Activated CD4-positive, alpha-beta T cell treated with anti-CD3 and anti-CD28 coated beads, Interleukin-2, amount 50 U/mL, for 4 hours (primary cell): Measurements from ENCODE around the gene RELN.

Experiments used
- DNase-seq, 2 experiments: peaks; one replicate each; pipeline ENCODE4 v3.0.0-alpha.2; 2020

Gene RELN

DNA sequence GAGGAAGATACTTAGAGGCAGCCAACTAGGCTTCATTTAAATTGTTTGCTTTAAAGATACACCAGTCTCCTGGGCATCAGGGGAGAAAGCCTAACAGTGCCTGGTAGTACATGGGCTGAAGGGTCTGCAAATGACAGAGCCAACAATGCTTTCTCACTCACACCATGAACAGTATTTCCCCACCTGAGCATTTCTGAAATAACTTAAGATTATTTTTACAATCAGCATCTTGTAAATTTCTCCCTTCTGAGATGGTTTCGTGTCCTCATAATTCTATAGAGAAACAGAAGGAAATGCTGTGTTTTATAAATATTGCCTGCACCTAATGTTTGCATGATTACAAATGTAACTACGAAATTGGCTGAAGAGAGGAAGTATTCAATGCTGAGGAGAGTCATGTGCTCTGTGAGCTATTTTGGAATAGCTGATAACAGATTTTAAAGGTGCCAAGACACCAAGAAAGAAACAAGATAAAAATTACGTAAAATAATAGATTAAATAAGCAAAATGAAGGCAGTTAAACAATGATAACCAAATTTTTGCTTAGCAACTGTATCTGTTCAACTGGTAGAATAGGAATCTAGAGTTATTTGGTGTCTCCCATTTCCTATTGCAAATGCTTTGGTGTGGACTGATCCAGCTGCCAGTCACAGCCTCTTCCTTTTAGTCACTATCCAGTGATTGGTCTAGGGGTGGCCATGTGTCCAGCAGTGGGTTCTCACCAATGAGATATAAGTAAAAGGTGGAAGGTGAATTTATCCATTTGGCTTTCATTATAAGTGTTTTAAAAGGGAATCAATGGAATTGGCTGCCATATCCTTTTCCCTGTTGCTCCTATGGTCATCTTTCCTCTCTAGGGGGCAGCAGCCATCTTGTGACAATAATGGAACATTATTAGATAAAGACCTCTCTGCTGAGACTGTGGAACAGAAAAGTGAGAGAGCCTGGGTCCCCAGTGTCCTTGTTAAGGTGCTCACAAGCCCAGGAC is 375.5 kb downstream of the RELN start:
- DNase-seq = no peak

DNA sequence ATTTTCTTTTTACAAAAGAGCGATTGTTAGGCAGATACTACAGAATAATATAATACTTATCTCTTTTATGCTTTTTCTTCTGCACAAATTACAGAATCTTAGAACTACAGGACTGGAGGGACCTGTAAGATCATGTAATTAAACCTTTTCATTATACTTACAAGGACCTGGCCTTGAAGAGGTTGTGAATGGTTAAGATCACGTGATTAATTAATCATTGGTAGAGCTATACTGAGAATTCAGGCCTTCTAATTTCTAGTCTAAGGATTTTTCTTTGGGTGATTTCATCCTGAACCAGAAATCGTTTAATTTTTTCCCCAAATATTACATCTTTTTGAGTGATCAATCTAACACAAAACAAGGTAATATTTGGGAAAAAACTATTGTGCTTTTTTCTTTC is 379.7 kb downstream of the RELN start:
- DNase-seq = no peak

DNA sequence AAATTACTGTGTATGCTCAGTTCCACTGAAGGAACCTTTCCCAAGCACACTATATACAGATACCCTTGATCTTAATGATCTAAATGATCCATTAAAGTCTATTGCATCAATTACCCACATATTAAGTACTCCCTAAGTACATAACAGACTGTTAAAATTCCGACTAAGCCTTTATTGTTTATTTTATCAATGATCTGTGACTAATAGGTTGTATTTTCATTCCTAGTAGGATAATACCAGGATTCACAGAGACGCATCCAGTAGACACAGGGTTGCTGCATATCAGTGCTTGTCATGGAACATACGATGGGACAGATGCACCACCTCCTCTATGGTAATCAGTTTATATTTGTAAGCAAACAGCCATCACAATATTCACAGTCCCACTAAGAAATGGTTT is 383.8 kb downstream of the RELN start:
- DNase-seq = no peak

DNA sequence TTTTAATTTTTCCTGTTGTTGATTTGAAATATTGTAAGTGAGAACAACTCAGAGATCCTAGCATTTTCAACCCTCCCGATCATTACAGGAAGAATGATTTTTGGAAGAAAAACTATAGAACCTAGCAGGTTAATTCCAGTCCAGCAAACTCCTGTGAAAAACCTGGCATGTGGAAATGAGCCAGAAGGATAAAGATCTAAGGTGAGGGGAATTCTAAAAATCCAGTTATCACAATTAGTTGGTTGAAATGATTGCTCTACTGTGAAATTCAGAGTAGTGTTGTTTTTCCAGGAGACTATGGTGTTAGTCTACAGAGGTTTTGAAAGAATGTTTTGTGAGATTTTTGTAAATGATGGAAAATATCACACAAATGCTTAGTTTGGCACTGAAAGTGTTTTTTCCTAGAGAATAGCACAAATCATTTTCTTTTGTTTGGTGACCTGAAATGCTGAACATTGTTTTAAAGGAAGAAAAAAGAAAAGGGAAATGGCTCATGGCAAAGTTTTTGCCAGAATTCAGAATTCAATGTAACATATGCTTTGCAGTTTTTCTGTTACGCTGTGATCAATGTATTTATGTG is 391.0 kb downstream of the RELN start:
- DNase-seq = no peak

DNA sequence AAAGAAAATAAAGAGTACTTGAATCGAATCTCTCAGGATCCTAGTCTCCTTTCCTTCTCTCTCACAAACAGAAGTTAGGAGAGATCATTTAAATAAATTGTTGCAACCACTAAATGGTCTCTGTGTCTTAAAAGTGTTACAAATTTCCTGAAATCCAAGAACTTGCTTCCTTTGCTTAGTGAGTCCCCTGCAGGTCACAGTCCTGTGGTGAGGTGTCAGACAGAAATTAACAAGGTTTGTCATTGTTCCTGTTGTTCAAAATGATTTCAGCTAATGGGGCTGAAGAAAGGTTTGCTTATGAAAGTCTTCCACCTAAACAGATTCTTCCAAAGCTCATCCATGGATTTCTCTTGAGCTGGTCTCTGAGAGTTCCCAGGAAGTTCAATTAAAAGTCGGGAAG is 391.9 kb downstream of the RELN start:
- DNase-seq = no peak

DNA sequence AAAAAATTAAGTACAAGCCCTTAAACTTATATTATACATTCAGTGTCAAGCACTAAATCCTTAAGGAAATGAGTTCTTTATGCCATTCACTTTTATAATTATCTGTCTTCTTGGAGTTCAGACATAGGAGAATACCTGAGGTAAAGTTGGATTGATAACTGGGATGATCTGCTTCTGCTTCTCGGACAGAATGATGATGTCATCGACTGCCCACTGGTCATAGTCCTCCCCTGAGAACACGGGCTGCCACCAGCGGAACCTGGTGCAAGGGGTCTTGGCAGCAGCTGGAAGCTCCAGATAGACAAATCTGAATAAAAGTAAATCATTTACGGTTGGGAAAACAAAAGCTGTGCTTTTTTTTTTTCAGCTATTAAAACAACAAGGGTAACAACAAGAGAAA is 395.3 kb downstream of the RELN start:
- no peak for DNase-seq

DNA sequence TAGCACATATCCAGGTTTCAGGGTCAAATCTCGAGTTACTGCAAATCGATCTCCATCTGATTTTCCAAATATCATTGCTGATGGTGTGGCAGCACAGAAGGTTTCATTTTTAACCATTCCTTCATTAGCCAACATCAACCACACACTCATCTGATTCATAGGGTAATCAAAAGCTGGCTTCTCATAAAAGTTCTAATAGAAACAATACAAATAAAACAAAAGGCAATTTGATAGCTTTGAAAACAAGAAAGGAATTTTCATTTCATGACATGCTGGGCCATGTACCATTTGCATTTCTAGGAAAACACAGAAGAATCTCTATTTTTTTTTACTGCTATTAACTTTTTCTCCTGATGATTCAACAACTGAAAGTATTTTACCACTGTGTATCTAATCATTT is 395.8 kb downstream of the RELN start:
- DNase-seq = no peak

DNA sequence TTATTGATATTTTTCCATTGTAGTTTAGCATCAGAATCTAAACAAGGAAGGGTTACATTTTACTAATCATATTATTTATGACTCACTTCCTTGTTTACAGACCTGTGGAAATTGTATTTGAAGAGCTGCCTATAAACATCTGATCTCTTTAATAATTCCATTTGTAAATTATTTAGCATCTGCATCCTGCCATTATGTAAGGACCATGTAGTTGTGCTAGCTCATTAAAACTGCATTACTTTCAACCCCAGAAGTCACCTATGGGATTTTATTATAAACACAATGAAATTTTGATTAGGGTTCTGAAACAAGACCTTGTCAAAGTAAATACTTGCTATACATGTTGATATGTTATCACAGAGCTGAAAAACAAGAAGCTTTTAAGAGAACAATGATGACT is 396.6 kb downstream of the RELN start:
- DNase-seq = no peak

DNA sequence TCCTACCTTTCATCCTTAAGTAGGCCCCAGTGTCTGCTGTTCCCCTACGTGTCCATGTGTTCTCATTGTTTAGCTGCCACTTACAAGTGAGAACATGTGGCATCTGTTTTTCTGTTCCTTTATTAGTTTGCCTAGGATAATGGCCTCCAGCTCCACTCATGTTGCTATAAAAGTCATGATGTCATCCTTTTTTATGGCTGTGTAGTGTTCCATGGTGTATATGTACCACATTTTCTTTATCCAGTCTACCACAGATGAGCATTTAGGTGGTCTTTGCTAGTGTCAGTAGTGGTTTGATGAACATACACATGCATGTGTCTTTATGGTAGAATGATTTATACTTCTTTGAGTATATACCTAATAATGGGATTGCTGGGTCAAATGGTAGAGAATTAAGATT is 397.3 kb downstream of the RELN start:
- DNase-seq = no peak

DNA sequence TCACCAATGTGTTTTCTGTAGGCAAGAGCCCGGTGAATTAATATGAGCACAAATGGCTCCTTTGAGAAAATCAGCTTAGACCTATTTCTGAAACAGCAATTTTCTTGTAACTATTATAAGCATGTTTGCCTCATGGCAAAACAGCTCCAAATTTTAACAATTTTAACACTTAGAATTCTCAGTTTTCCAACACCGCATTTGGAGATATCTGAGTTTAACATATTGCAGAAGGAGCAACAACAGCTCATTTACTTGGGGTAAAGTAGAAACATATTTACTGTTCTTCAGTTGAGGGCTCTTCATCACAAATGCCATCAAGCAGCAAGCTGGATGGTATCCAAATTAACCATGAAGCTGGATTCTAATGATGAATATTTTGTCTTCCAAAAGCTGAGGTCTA is 409.4 kb downstream of the RELN start:
- DNase-seq = no peak

DNA sequence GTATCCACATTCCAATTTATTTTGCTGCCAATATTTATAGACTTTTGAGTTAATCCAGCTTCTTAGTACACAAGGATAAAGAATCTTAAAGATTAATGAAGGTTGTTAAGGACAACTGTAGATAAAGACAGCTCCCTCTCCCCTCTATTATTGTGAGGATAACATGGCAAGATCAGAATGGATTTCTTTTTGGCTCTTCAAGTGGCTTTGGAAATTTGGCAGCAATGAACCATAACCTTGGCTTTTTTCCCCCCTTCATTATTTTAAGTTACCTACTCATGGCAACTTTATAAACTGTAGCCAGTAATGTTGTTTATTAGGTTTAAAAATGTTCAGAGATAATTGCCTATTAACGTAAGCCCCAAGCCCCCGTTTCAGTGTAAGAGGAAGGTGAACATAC is 412.4 kb downstream of the RELN start:
- no peak for DNase-seq

DNA sequence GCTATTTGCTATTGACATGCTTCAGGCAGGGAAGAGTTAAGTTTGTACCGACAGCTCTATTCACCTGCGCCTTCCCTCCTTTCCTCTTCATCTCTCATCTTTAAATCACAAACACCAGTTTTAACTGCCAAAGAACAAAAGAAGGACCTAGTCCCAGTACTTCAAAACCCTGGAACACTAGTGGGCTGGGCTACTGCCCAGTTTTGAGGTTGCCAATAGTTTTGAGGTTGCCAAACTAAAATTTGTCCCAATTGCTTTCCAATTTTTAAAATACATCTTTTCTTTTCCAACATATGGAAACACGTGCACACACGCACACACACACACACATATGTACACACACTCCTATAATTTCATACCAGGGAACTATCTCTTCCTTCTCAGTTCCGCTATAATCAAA is 412.8 kb downstream of the RELN start:
- DNase-seq = no peak

DNA sequence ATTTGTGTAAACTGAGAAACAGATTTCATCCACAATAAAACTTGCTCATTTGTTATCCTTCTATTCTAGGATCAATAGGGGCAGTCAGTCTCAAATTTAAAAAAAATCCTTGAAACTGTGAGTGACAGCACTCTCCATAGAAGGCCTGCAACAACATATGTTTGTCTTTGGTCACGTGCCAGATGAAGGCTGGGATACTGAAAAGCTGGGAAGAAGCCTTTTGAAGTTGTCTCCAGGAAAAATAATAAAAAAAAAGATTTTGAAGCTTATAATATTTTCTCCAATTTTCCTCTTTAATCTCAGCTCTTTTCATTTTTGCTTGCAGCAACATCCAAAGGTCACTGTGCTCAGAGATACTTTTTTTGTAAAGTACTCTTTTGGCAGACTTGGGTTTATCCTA is 414.9 kb downstream of the RELN start:
- no peak for DNase-seq

DNA sequence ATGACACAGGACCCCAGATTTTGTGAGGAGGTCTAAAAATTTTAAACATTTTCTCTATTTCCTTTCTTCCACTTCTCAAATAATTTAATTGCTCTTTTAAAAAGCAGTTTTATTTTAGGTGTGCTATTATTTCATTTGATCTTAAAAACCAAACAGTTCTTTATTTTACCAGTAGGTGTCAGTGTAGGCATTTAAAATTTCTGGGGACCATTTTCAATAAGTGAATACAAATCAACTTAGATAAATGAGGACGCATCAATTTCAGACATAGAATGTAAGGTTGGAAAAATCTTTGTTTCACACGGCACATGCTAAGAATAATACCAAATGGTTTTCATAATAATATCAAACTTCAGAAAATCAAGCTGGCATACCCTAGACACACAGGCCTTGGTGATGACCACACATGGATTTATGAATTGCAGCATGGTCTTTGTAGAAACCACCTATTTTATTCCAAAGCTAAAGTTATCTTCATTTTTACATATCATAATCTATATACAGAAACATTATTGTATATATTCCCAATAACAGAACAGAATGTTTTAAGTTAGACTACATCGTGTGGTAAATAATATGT is 415.9 kb downstream of the RELN start:
- no peak for DNase-seq

DNA sequence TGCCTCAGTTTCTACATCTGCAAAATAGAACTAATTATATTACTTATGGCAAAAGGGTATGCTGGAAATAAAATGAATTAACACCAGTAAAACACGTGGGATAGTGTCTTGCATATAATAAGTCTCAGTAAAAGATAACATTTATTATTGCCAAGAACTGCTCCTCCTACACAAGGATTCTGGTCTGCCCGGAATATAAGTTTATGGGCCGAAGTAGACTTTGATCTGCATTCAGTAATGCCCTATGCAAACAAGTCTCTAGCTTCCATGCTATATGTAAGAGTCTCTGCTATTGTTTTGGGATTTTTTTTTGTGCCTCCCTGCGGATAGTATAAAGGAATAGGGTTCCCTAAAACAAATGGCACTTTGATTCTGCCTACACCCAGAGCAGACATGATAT is 417.9 kb downstream of the RELN start:
- DNase-seq = no peak

DNA sequence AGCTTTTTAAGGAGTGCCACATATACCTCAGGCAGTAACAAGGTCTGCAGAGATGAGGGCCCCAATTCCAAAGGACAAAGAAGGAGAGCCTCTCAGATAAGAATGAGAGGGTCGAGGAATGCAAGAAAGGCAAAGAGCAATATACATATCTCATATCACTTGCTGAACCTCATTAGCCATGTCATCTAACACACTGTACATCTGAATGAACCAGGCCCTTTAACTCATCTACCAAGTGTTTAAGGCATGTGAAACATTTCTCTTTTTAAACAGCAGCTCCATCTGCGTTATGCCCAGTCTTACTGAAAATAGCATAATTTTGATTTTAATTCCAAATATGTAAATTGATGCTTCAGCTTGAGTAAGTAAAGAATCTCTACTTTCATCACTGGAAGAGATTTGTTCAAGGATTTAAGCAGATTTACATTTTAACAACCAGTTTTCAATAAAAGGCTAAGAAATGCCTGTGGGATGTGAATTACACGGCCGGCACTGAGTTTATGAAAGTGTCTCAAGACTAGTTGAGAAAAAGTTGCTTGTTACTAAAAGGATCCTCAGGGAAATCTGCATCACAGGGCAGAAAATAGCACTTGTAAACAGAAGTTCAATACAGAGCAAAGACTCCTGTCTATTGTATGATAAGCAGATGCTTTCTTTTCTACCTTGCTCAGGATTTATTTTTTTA is 419.7 kb downstream of the RELN start:
- no peak for DNase-seq

DNA sequence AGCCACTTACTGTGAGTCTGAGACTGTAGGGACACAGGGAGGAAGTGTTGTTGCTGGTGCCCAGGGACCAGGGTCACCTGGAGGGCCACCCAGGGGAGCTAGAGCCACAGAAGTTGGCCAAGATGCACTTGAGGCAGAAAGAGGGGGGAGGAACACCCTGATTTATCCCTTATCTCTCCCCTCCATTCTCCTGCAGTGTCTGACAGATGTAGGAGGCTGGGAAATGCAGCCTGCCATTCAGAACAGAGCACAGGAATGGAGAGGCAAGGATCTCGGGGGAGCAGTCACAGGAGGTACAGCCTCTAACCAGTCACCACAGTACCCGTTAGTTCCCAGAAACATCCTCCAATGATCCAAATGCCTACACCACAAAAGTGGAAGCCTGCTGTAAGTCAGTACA is 425.0 kb downstream of the RELN start:
- no peak for DNase-seq

DNA sequence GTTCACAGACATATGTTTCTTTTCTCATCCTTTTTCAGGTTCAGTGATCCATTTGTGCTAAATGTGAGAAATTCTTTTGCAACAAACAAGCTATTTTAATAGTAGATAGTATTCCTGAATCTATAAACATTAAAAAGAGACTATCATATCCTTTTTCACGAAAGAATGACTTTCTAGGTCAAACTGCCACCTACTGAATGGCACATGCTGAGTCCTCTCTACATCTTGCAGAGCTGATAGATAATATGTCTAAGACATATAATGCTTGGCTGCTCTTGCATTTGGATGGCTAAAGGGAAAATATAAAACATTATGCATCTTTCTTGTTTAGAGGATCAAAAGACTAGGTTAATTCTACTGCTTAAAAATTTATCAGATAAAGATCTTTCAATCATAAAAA is 429.3 kb downstream of the RELN start:
- DNase-seq = no peak

DNA sequence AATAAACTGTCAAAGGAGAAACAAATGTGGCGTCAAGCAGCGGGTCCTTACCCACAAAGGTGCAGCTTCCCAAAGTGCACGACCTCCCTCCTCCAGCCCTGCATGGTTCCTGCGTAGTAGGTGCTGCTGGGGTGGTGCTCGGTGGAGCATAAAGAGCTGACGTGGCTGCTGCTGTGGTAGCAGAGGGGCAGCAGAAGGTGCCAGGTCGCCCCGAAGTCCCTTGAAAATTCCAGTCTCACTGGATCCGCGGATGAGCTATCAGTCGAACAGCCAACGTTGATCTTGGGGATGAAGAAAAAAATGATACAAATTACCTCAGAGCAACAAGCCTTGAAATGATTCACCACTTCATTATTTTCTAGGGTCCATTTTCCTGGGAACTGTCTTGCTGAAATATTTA is 438.4 kb downstream of the RELN start:
- DNase-seq = no peak

DNA sequence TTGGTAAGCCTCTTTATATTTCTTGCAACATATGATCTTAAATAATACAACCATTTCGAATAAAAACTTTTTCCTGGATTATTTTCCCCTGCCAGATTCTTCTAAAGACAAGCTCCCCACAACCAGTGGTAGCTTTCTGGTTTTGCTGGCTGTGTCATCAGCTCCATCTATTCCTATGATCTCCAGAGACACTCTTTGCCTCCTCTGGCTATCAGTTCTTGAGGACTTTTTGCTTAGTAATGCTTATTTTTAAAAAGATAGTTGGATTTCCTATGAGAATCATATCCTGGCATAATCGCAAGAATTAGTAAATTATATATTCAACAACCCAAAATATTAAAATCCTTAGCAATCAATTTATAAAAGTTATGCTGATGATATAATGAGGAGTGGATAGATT is 439.7 kb downstream of the RELN start:
- DNase-seq = no peak

DNA sequence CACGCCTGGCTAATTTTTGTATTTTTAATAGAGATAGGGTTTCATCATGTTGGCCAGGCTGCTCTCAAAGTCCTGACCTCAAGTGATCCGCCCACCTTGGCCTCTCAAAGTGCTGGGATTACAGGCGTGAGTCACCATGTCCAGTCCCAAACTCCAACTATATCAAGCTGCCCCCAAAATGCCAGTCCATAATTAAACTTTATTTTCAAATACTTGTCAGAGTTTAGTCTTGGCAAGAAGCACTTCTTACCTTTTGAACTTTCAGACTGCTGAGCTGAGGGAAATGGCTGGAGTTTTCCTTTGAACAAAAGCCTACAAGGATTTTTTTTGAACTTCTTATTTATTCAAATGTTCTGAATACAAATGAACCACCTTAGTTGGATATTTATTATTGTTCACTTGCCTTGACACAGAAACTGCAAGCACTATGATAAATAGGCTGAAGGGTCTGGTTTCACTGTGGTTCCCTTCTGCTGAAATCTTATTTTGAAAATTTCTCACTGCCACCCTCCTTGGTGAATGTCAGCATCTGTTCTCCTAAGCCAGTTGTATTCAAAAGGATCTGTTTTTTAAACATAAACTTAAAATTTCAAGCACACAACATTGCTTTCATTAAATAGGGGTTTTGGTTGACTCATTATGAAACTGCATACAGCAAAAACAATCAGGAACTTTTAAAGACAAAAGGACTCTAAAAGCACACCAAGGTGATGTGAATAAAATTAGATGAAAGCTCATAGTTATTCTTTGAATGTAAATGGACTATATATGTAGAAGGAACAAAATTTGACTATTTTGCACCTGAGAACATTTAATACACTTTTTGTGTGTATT is 441.8 kb downstream of the RELN start:
- DNase-seq = no peak

DNA sequence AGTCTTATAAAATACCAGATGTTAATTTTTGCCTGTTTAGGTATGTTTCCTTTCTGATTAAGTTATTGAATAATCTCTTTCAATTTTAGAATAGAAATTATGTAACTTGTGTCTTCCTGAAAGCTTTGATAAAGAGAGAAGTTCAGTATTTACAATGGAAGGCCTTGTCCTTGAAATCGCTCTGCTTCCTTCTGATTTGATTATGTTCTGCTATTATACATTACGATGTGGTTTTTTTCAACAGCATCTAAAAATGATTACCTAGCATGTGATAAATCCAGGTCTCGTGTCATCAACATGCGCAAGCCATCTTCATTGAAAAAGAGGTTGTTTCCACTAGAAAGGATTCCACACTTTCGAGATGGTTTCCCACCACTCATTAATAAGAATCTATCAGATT is 447.0 kb downstream of the RELN start:
- no peak for DNase-seq

DNA sequence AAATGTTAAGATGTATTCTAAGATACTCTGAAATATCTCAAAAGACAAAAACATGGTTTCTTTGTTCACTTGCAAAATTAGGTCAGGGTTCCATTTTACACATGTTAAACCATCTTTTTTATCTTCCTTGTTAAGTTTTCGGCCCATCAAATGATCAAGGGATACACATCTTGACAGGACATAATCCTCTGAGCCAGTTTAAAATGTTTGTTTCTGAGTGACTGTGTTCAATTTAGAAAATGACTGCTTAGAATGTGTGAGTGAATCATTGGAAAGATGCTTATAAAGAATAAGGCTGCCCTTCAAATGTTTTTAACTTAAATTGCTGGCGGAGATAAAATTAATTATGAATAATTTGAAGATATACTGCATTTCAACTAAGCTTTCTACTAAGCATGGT is 447.5 kb downstream of the RELN start:
- DNase-seq = no peak
